ENCODE data around the gene MAMDC2.

MAMDC2 gene

GRCh38 chr9:70045452-70045851 lies 1.8 kb downstream of the MAMDC2 start:
- Mint-ChIP-seq H3K27me3 (peaks cover 49% of the 10 kb centered on the region), H3K27ac (no peak overlapping the region), H3K9me3 (no peaks in the 10 kb centered on the region), H3K4me3 (no peak overlapping the region), H3K4me1 (ENCODE audit: low read depth) (peaks cover 41% of the 10 kb centered on the region), H3K36me3 (ENCODE audit: low read depth) (no peaks in the 10 kb centered on the region)
- intact Hi-C loops (cut with micrococcal nuclease), result no loop called here

- Mint-ChIP-seq H3K27ac (no peak overlapping the region), H3K36me3 (ENCODE audit: low read depth) (no peaks in the 10 kb centered on the region), H3K4me1 (ENCODE audit: low read depth) (peaks cover 41% of the 10 kb centered on the region), H3K27me3 (peaks cover 49% of the 10 kb centered on the region), H3K4me3 (no peak overlapping the region), H3K9me3 (no peaks in the 10 kb centered on the region)
- intact Hi-C loops (cut with micrococcal nuclease), result no loop called here
Measured at GRCh38 chr9:70046274-70047070, 2.8 kb downstream of the MAMDC2 start.

- Mint-ChIP-seq H3K27me3 (peaks cover 22% of the 10 kb centered on the region), H3K4me1 (ENCODE audit: low read depth) (peaks cover 42% of the 10 kb centered on the region), H3K9me3 (no peaks in the 10 kb centered on the region), H3K36me3 (ENCODE audit: low read depth) (no peaks in the 10 kb centered on the region), H3K27ac (peak overlapping the region; percentile 59), H3K4me3 (no peak overlapping the region)
- intact Hi-C loops (cut with micrococcal nuclease), result no loop called here
Measured at GRCh38 chr9:70049236-70049635, 5.6 kb downstream of the MAMDC2 start.

- H3K27me3 Mint-ChIP-seq, result peaks cover 17% of the 10 kb centered on the region
- H3K27ac Mint-ChIP-seq, result peak overlapping the region; percentile 59
- H3K9me3 Mint-ChIP-seq, result no peaks in the 10 kb centered on the region
- peaks cover 41% of the 10 kb centered on the region for H3K4me1 Mint-ChIP-seq (ENCODE audit: low read depth)
- no peak overlapping the region for H3K4me3 Mint-ChIP-seq
- no peaks in the 10 kb centered on the region for H3K36me3 Mint-ChIP-seq (ENCODE audit: low read depth)
- intact Hi-C loops (cut with micrococcal nuclease), result no loop called here
Measured at GRCh38 chr9:70049672-70050271, 6.1 kb downstream of the MAMDC2 start.

- Mint-ChIP-seq H3K4me1 (ENCODE audit: low read depth) (peaks cover 32% of the 10 kb centered on the region), H3K36me3 (ENCODE audit: low read depth) (no peaks in the 10 kb centered on the region), H3K9me3 (no peaks in the 10 kb centered on the region), H3K27ac (no peak overlapping the region), H3K27me3 (peaks cover 2% of the 10 kb centered on the region), H3K4me3 (no peak overlapping the region)
- intact Hi-C loops (cut with micrococcal nuclease), result no loop called here
Measured at GRCh38 chr9:70052768-70053167, 9.1 kb downstream of the MAMDC2 start.

GRCh38 chr9:70053864-70054263 lies 10.2 kb downstream of the MAMDC2 start:
- Mint-ChIP-seq H3K27ac (peak overlapping the region; percentile 47), H3K4me3 (no peak overlapping the region), H3K9me3 (no peaks in the 10 kb centered on the region), H3K36me3 (ENCODE audit: low read depth) (no peaks in the 10 kb centered on the region), H3K4me1 (ENCODE audit: low read depth) (peaks cover 27% of the 10 kb centered on the region), H3K27me3 (peaks cover 2% of the 10 kb centered on the region)
- intact Hi-C loops (cut with micrococcal nuclease), result no loop called here

- intact Hi-C loops (cut with micrococcal nuclease), result no loop called here
- H3K27me3 Mint-ChIP-seq, result peaks cover 2% of the 10 kb centered on the region
- no peak overlapping the region for H3K4me3 Mint-ChIP-seq
Measured at GRCh38 chr9:70054521-70054920, 10.9 kb downstream of the MAMDC2 start.

GRCh38 chr9:70055406-70056210 lies 12.0 kb downstream of the MAMDC2 start:
- intact Hi-C loops (cut with micrococcal nuclease), result no loop called here
- H3K36me3 Mint-ChIP-seq (ENCODE audit: low read depth), result no peaks in the 10 kb centered on the region
- peaks cover 15% of the 10 kb centered on the region for H3K4me1 Mint-ChIP-seq (ENCODE audit: low read depth)
- H3K4me3 Mint-ChIP-seq, result no peak overlapping the region
- H3K27ac Mint-ChIP-seq, result no peak overlapping the region
- no peaks in the 10 kb centered on the region for H3K27me3 Mint-ChIP-seq
- no peaks in the 10 kb centered on the region for H3K9me3 Mint-ChIP-seq

More at GRCh38 chr9:70054521-70054920, 10.9 kb downstream of the MAMDC2 start:
- Mint-ChIP-seq H3K4me1 (ENCODE audit: low read depth) (peaks cover 20% of the 10 kb centered on the region), H3K36me3 (ENCODE audit: low read depth) (no peaks in the 10 kb centered on the region), H3K27ac (peak overlapping the region; percentile 47), H3K9me3 (no peaks in the 10 kb centered on the region)

- H3K27ac Mint-ChIP-seq, result no peak overlapping the region
- H3K4me3 Mint-ChIP-seq, result no peak overlapping the region
- no peaks in the 10 kb centered on the region for H3K9me3 Mint-ChIP-seq
- H3K27me3 Mint-ChIP-seq, result no peaks in the 10 kb centered on the region
- no peaks in the 10 kb centered on the region for H3K36me3 Mint-ChIP-seq (ENCODE audit: low read depth)
- H3K4me1 Mint-ChIP-seq (ENCODE audit: low read depth), result peaks cover 19% of the 10 kb centered on the region
- intact Hi-C loops (cut with micrococcal nuclease), result no loop called here
Measured at GRCh38 chr9:70056211-70056944, 12.7 kb downstream of the MAMDC2 start.

- Mint-ChIP-seq H3K4me1 (ENCODE audit: low read depth) (peaks cover 16% of the 10 kb centered on the region), H3K9me3 (no peaks in the 10 kb centered on the region), H3K27me3 (no peaks in the 10 kb centered on the region), H3K4me3 (no peak overlapping the region), H3K27ac (no peak overlapping the region), H3K36me3 (ENCODE audit: low read depth) (no peaks in the 10 kb centered on the region)
- intact Hi-C loops (cut with micrococcal nuclease), result no loop called here
Measured at GRCh38 chr9:70058569-70059116, 15.0 kb downstream of the MAMDC2 start.

GRCh38 chr9:70060148-70060882 lies 16.7 kb downstream of the MAMDC2 start:
- intact Hi-C loops (cut with micrococcal nuclease), result no loop called here
- H3K36me3 Mint-ChIP-seq (ENCODE audit: low read depth), result no peaks in the 10 kb centered on the region
- no peak overlapping the region for H3K4me3 Mint-ChIP-seq
- peaks cover 11% of the 10 kb centered on the region for H3K4me1 Mint-ChIP-seq (ENCODE audit: low read depth)
- no peaks in the 10 kb centered on the region for H3K9me3 Mint-ChIP-seq
- no peaks in the 10 kb centered on the region for H3K27me3 Mint-ChIP-seq
- H3K27ac Mint-ChIP-seq, result no peak overlapping the region

GRCh38 chr9:70060883-70061507 lies 17.3 kb downstream of the MAMDC2 start:
- Mint-ChIP-seq H3K4me1 (ENCODE audit: low read depth) (peaks cover 11% of the 10 kb centered on the region), H3K4me3 (no peak overlapping the region), H3K27ac (no peak overlapping the region), H3K9me3 (no peaks in the 10 kb centered on the region), H3K27me3 (no peaks in the 10 kb centered on the region), H3K36me3 (ENCODE audit: low read depth) (no peaks in the 10 kb centered on the region)
- intact Hi-C loops (cut with micrococcal nuclease), result no loop called here
